Measurements from ENCODE around the gene RYR1.

The RYR1 gene

GRCh38 chr19:38389101-38389925 lies 44.2 kb upstream of the RYR1 start:
- Histone ChIP-seq H3K27ac (no peak overlapping the region), H3K36me3 (peaks cover 12% of the 10 kb centered on the region), H3K9me3 (no peaks in the 10 kb centered on the region), H3K4me3 (ENCODE audit: low read depth in 1 of 2, low read length in 1 of 2) (no peak overlapping the region), H3K4me1 (ENCODE audit: control insufficient read depth in 1 of 2, insufficient read depth in 1 of 2, low read depth in 1 of 2, low read length in 1 of 2) (peaks cover 24 to 26% of the 10 kb centered on the region in 2 experiments), H3K27me3 (peaks cover 97% of the 10 kb centered on the region)
- TF ChIP-seq, protein P1, sequence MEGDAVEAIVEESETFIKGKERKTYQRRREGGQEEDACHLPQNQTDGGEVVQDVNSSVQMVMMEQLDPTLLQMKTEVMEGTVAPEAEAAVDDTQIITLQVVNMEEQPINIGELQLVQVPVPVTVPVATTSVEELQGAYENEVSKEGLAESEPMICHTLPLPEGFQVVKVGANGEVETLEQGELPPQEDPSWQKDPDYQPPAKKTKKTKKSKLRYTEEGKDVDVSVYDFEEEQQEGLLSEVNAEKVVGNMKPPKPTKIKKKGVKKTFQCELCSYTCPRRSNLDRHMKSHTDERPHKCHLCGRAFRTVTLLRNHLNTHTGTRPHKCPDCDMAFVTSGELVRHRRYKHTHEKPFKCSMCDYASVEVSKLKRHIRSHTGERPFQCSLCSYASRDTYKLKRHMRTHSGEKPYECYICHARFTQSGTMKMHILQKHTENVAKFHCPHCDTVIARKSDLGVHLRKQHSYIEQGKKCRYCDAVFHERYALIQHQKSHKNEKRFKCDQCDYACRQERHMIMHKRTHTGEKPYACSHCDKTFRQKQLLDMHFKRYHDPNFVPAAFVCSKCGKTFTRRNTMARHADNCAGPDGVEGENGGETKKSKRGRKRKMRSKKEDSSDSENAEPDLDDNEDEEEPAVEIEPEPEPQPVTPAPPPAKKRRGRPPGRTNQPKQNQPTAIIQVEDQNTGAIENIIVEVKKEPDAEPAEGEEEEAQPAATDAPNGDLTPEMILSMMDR (IDR thresholded peaks at IDR 0.05) = no peak

DNA sequence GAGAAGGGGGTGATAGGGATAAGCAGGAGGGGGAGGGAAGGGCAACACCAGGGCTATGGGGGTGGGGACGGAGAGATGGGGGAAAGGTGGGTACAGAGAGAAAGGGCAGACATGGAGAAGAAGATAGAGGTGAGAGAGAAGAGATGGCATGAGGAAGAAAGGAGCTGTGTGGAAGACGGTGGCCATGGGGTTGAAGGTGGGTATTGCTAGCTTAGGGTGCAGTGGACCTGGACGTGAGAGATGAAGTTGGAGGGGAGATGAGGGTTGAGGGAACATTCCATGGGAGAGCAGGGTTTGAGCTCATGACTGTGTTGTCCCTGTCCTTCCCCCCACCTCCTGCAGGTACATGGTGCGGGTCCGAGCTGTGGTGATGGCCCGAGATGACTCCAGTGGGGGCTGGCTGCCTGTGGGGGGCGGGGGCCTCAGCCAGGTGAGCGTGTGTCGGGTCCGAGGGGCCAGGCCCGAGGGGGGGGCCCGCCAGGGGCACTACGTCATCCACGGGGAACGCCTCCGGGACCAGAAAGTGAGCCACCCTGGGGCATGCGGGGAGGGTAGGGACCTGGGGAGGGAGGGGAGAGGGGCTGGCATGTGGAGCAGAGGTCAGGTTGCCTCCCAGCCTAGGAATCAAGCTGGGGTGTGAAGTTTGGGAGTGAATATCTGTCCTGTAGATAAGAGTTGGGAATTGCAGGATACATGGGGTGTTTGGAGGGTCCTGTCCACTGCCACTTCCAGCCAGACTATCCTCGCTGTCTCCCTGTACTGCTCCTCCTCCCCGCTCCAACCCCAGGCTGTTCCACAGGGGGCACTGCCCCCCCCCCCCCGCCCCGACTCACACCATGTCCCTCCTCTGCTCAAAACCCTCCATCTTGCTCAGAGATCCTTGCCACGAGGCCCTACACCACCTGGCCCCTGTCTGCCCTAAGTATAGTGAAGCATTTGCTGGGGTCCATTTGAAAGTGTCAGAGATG lies 43.2 kb upstream of the RYR1 start:
- peaks cover 24 to 26% of the 10 kb centered on the region in 2 experiments for H3K4me1 ChIP-seq (ENCODE audit: control insufficient read depth in 1 of 2, insufficient read depth in 1 of 2, low read depth in 1 of 2, low read length in 1 of 2)
- no peak overlapping the region for H3K27ac ChIP-seq
- peaks cover 100% of the 10 kb centered on the region for H3K27me3 ChIP-seq
- no peak overlapping the region for H3K4me3 ChIP-seq (ENCODE audit: low read depth in 1 of 2, low read length in 1 of 2)
- H3K9me3 ChIP-seq = no peaks in the 10 kb centered on the region
- peaks cover 4% of the 10 kb centered on the region for H3K36me3 ChIP-seq
- TF ChIP-seq, protein P1 (IDR thresholded peaks at IDR 0.05) = no peak

GRCh38 chr19:38391911-38392464 lies 41.5 kb upstream of the RYR1 start:
- TF ChIP-seq, protein P1 (IDR thresholded peaks at IDR 0.05) = no peak
- no peak overlapping the region for H3K4me3 ChIP-seq (ENCODE audit: low read depth in 1 of 2, low read length in 1 of 2)
- H3K4me1 ChIP-seq (ENCODE audit: control insufficient read depth in 1 of 2, insufficient read depth in 1 of 2, low read depth in 1 of 2, low read length in 1 of 2) = peaks cover 13 to 19% of the 10 kb centered on the region in 2 experiments
- H3K9me3 ChIP-seq = no peaks in the 10 kb centered on the region
- H3K27me3 ChIP-seq = peaks cover 100% of the 10 kb centered on the region
- no peak overlapping the region for H3K27ac ChIP-seq
- H3K36me3 ChIP-seq = no peaks in the 10 kb centered on the region

DNA sequence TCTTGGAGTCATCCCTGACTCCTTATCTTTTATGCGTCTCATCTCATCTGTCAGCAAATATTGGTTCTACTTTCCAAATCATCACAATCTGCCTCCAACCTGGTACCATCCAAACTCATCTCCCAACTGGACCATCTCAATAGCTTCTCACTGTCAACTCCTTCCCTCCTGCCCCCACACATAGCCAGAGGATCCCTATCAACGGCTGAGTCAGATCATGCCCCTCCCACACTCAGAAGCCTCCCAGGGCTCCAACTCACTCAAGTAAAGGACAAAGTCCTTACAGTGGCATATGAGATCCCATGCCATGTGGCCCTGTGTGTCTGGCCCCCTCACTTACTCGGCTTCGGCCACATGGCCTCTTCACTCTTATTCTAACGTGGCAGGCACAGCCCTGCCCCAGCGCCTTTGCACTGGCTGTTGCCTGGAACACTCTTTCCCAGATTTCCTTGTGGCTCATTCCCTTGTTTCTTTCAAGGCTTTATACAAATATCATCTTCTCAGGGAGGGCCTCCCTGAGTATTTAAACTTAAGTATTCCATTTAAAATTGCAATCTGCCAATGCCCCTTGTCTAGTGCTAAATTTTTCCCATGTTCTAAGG lies 40.7 kb upstream of the RYR1 start:
- no peak overlapping the region for H3K27ac ChIP-seq
- H3K36me3 ChIP-seq = no peaks in the 10 kb centered on the region
- peaks cover 5 to 11% of the 10 kb centered on the region in 2 experiments for H3K4me1 ChIP-seq (ENCODE audit: control insufficient read depth in 1 of 2, insufficient read depth in 1 of 2, low read depth in 1 of 2, low read length in 1 of 2)
- TF ChIP-seq, protein P1 (IDR thresholded peaks at IDR 0.05) = no peak
- peaks cover 100% of the 10 kb centered on the region for H3K27me3 ChIP-seq
- no peaks in the 10 kb centered on the region for H3K9me3 ChIP-seq
- no peak overlapping the region for H3K4me3 ChIP-seq (ENCODE audit: low read depth in 1 of 2, low read length in 1 of 2)

GRCh38 chr19:38394488-38394887 lies 39.0 kb upstream of the RYR1 start:
- Histone ChIP-seq H3K27me3 (peaks cover 100% of the 10 kb centered on the region), H3K4me3 (ENCODE audit: low read depth in 1 of 2, low read length in 1 of 2) (no peak overlapping the region), H3K4me1 (ENCODE audit: control insufficient read depth in 1 of 2, insufficient read depth in 1 of 2, low read depth in 1 of 2, low read length in 1 of 2) (no peaks in the 10 kb centered on the region), H3K27ac (no peak overlapping the region), H3K9me3 (no peaks in the 10 kb centered on the region), H3K36me3 (no peaks in the 10 kb centered on the region)
- TF ChIP-seq, protein P1 (IDR thresholded peaks at IDR 0.05) = no peak

Data from neutrophil (primary cell).